OCI-LY1 (cell line): ENCODE measurements around the gene CAMK2D.

Experiments
- H2AFZ ChIP-seq: fragments of 200-600 bp; sonication (generic), shearing (Covaris generic); 2 replicates; pipeline ENCODE4 v1.6.0; 2014; ENCODE audit warnings: antibody characterized with exemption, mild to moderate bottlenecking, low read length
- H3F3A ChIP-seq: fragments of 200-600 bp; sonication (generic), shearing (Covaris generic); 2 replicates; pipeline ENCODE4 v1.6.0; 2014; ENCODE audit warnings: mild to moderate bottlenecking, antibody characterized with exemption, low read length, moderate library complexity; ENCODE audit not compliant: insufficient read depth
- H3K27ac ChIP-seq: fragments of 200-600 bp; sonication (generic); 2 replicates; pipeline ENCODE4 v1.5.1; 2014; ENCODE audit warnings: low read length, mixed run types, mild to moderate bottlenecking, low read depth; ENCODE audit not compliant: poor library complexity, severe bottlenecking
- H3K27me3 ChIP-seq: fragments of 200-600 bp; sonication (generic); 2 replicates; pipeline ENCODE4 v1.6.0; 2014; ENCODE audit warnings: antibody characterized with exemption, mild to moderate bottlenecking, low read length, moderate library complexity; ENCODE audit not compliant: insufficient read depth
- H3K36me3 ChIP-seq: fragments of 200-600 bp; sonication (generic); 2 replicates; pipeline ENCODE4 v1.6.1; 2014; ENCODE audit warnings: mild to moderate bottlenecking, antibody characterized with exemption, low read length, moderate library complexity, mixed read lengths; ENCODE audit not compliant: insufficient read depth
- H3K4me1 ChIP-seq: fragments of 200-600 bp; sonication (generic); 2 replicates; pipeline ENCODE4 v1.5.1; 2014; ENCODE audit warnings: mild to moderate bottlenecking, low read length, moderate library complexity; ENCODE audit not compliant: insufficient read depth, severe bottlenecking
- H3K4me2 ChIP-seq: fragments of 200-600 bp; sonication (generic), shearing (Covaris generic); 2 replicates; pipeline ENCODE4 v1.6.1; 2014; ENCODE audit warnings: low read length
- H3K4me3 ChIP-seq: fragments of 200-600 bp; sonication (generic); 2 replicates; pipeline ENCODE4 v1.5.1; 2014; ENCODE audit warnings: low read length, low read depth, mild to moderate bottlenecking, mixed read lengths; ENCODE audit not compliant: poor library complexity, severe bottlenecking
- H3K79me2 ChIP-seq: fragments of 200-600 bp; shearing (Covaris generic); 2 replicates; pipeline ENCODE4 v1.6.1; 2016; ENCODE audit warnings: mixed run types, low read length, mixed read lengths; ENCODE audit not compliant: insufficient read depth
- H3K9ac ChIP-seq: fragments of 200-600 bp; sonication (generic), shearing (Covaris generic); 2 replicates; pipeline ENCODE4 v1.6.1; 2014; ENCODE audit warnings: mild to moderate bottlenecking, low read length, mixed read lengths
- H3K9me2 ChIP-seq: fragments of 200-600 bp; sonication (generic), shearing (Covaris generic); 2 replicates; pipeline ENCODE4 v1.6.1; 2014; ENCODE audit warnings: low read depth, mild to moderate bottlenecking, low read length, mixed read lengths
- H3K9me3 ChIP-seq: fragments of 200-600 bp; shearing (Covaris generic); 2 replicates; pipeline ENCODE4 v1.6.1; 2014; ENCODE audit warnings: low read length, mixed read lengths
- H4K20me1 ChIP-seq: fragments of 200-600 bp; sonication (generic), shearing (Covaris generic); 2 replicates; pipeline ENCODE4 v1.6.0; 2016; ENCODE audit warnings: mild to moderate bottlenecking, low read length; ENCODE audit not compliant: insufficient read depth
- EZH2 ChIP-seq: fragments of 200-600 bp; sonication (generic), shearing (Covaris generic); IDR thresholded peaks from 2 replicates; pipeline ENCODE4 v1.8.0; 2017; ENCODE audit warnings: borderline replicate concordance, mixed run types, mild to moderate bottlenecking, antibody characterized with exemption, low read length, moderate library complexity, mixed read lengths
- TF ChIP-seq, protein P1 (sequence below): fragments of 200-600 bp; sonication (generic), shearing (Covaris generic); IDR thresholded peaks from 2 replicates; pipeline ENCODE4 v1.5.1; 2017; ENCODE audit warnings: mild to moderate bottlenecking, antibody characterized with exemption, low read length, moderate library complexity, mixed read lengths

The CAMK2D gene

DNA sequence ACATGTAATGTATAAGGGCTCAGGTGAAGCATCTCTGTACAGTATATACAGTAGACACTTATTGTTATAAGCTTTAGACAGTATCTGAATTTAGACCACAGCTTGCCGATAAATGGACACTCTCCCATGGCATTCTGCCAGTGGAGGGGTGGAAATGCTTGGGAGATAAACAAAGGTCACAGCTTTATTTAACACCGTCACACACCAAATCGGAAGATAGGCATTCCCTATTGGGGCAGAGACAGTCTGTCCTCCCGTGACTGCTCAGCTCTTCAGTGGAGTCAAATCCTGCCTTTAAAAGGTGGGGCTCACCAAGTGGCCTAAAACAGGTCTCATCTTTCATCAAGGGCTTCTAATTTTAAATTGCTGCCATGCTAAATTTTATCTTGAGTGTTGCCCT, 178.8 kb downstream of the CAMK2D start:
- no peaks in the 10 kb centered on the region for H3K27me3 ChIP-seq
- TF ChIP-seq EZH2: no peak
- TF ChIP-seq, protein P1, sequence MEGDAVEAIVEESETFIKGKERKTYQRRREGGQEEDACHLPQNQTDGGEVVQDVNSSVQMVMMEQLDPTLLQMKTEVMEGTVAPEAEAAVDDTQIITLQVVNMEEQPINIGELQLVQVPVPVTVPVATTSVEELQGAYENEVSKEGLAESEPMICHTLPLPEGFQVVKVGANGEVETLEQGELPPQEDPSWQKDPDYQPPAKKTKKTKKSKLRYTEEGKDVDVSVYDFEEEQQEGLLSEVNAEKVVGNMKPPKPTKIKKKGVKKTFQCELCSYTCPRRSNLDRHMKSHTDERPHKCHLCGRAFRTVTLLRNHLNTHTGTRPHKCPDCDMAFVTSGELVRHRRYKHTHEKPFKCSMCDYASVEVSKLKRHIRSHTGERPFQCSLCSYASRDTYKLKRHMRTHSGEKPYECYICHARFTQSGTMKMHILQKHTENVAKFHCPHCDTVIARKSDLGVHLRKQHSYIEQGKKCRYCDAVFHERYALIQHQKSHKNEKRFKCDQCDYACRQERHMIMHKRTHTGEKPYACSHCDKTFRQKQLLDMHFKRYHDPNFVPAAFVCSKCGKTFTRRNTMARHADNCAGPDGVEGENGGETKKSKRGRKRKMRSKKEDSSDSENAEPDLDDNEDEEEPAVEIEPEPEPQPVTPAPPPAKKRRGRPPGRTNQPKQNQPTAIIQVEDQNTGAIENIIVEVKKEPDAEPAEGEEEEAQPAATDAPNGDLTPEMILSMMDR: no peak
- H3K79me2 ChIP-seq: peaks cover 11% of the 10 kb centered on the region; the same call in 1 of the 2 replicates
- peak overlapping the region; percentile 70 for H3K27ac ChIP-seq
- no peak overlapping the region for H3K4me2 ChIP-seq
- H3K4me1 ChIP-seq: peaks cover 62% of the 10 kb centered on the region
- no peaks in the 10 kb centered on the region for H3K9me2 ChIP-seq
- H3K4me3 ChIP-seq: no peak overlapping the region
- H3K36me3 ChIP-seq: peaks cover 26% of the 10 kb centered on the region; the same call in 1 of the 2 replicates
- no peaks in the 10 kb centered on the region for H3F3A ChIP-seq
- no peaks in the 10 kb centered on the region for H4K20me1 ChIP-seq
- H3K9me3 ChIP-seq: no peaks in the 10 kb centered on the region
- H2AFZ ChIP-seq: no peak overlapping the region
- no peak overlapping the region for H3K9ac ChIP-seq

DNA sequence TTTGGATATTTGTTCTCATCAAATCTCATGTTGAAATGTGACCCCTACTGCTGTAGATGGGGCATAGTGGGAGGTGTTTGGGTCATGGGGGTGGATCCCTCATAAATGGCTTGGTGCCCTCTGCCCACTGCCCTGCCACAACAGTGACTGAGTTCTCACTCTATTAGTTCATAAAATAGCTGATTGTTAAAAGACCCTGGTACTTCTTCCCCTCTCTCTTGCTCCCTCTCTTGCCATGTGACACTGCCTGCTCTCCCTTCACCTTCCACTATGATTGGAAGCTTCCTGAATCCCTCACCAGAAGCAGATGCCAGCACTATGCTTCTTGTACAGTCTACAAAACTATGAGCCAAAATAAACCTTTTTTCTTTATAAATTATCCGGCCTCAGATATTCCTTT, 182.2 kb downstream of the CAMK2D start:
- Histone ChIP-seq H3K9ac (0 out of 2 replicates have a peak overlapping the region, but pooled peaks have one; percentile 16), H4K20me1 (no peaks in the 10 kb centered on the region), H3K4me1 (peaks cover 70% of the 10 kb centered on the region), H3K27ac (peak overlapping the region; percentile 97), H3K9me2 (no peaks in the 10 kb centered on the region), H3K27me3 (no peaks in the 10 kb centered on the region), H3K79me2 (peaks cover 18% of the 10 kb centered on the region), H3K4me2 (no peak overlapping the region), H3K4me3 (no peak overlapping the region), H3F3A (no peaks in the 10 kb centered on the region; the same call in 1 of the 2 replicates), H3K9me3 (no peaks in the 10 kb centered on the region), H3K36me3 (peaks cover 17% of the 10 kb centered on the region; the same call in 1 of the 2 replicates), H2AFZ (no peak overlapping the region)
- no peak for TF ChIP-seq EZH2
- TF ChIP-seq, protein P1: no peak

DNA sequence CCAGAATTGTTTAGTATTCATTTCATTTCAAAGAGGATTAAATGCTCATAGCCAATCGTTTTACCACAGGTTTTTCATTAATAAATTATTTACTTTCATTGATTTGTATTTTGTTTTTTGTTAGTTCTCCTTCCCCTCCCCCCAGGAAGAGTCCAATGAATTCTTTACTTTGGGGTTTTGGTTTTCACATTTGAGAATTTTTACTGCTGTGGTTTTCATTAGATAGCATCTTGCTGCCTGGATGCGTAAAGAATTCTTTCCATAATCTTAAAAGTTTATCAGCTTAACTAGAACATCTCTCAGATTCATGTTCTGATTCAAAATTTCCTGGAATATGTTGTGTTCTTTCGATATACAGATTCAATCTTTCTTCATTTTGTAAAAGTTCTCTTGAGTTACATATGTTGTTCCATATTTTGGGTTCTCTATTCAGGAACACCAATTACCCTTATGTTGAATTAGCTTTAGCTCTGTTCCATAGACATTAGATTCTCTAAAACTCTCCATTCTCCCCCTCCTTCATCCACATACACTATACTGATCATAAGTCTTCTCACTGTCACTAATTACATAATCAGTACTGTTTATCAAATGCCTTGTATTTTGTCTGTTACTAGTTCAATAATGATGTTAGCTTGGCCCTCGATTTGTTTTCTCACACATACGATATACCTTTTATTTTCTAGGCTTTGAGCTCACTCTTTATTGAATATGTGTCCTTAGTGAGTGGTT, 184.4 kb downstream of the CAMK2D start:
- H3K4me1 ChIP-seq: peaks cover 78% of the 10 kb centered on the region
- H3K27me3 ChIP-seq: no peaks in the 10 kb centered on the region
- peaks cover 32% of the 10 kb centered on the region for H3K79me2 ChIP-seq
- H3K9me2 ChIP-seq: no peaks in the 10 kb centered on the region
- TF ChIP-seq, protein P1: no peak
- TF ChIP-seq EZH2: no peak
- peak overlapping the region; percentile 61 for H3K9ac ChIP-seq
- H3K36me3 ChIP-seq: peaks cover 15% of the 10 kb centered on the region; the same call in 1 of the 2 replicates
- H3K4me2 ChIP-seq: peak overlapping the region; percentile 56
- peak overlapping the region; percentile 8 for H3K4me3 ChIP-seq
- no peaks in the 10 kb centered on the region for H3K9me3 ChIP-seq
- no peaks in the 10 kb centered on the region; the same call in 1 of the 2 replicates for H3F3A ChIP-seq
- H2AFZ ChIP-seq: no peak overlapping the region
- H4K20me1 ChIP-seq: no peaks in the 10 kb centered on the region
- peak overlapping the region; percentile 97 for H3K27ac ChIP-seq
